Measurements from ENCODE around the gene MYO5B.

GRCh38 chr18:49976001-49976400 lies 218.9 kb downstream of the MYO5B start:
- no peak for TF ChIP-seq CTCF (IDR thresholded peaks at IDR 0.05)
- TF ChIP-seq POLR2A (IDR thresholded peaks at IDR 0.05), result no peak
- TF ChIP-seq EP300 (IDR thresholded peaks at IDR 0.05), result no peak
